ENCODE measurements around the gene EDA. TPM values are rescaled to one million over a fixed set of nuclear protein-coding genes. Genes with fewer than 3 reads are reported as not detected.

The EDA gene
- under 1 TPM; 0.71 to 0.97 TPM for total RNA-seq

GRCh38 chrX:69615779-69616456 is at the start of gene EDA:
TSS of gene EDA (plus strand) at chrX:69616113.
- ChIA-PET POLR2A (no interaction called here), CTCF (no interaction called here)

GRCh38 chrX:69568828-69569227 is 47.1 kb upstream of the EDA start:
- POLR2A ChIA-PET, result no interaction called here

GRCh38 chrX:69597399-69597798 is 18.5 kb upstream of the EDA start:
- ChIA-PET CTCF (no interaction called here), POLR2A (no interaction called here)

More at GRCh38 chrX:69568828-69569227, 47.1 kb upstream of the EDA start:
- CTCF ChIA-PET, result no interaction called here

- ChIA-PET CTCF (no interaction called here), POLR2A (no interaction called here)
These were observed 15.7 kb upstream of the EDA start for GRCh38 chrX:69600182-69600581.

- CTCF ChIA-PET, result no interaction called here
These were observed 12.2 kb upstream of the EDA start for GRCh38 chrX:69603566-69604194.

GRCh38 chrX:69605521-69605920 is 10.4 kb upstream of the EDA start:
- ChIA-PET POLR2A (no interaction called here), CTCF (no interaction called here)

More at GRCh38 chrX:69603566-69604194, 12.2 kb upstream of the EDA start:
- POLR2A ChIA-PET, result no interaction called here

GRCh38 chrX:69607616-69608015 is 8.3 kb upstream of the EDA start:
- CTCF ChIA-PET, result no interaction called here
- POLR2A ChIA-PET, result no interaction called here

- POLR2A ChIA-PET, result no interaction called here
- CTCF ChIA-PET, result no interaction called here
These were observed 2.0 kb upstream of the EDA start for GRCh38 chrX:69613946-69614345.

- POLR2A ChIA-PET, result no interaction called here
- CTCF ChIA-PET, result interaction anchor here (0.6 kb wide), 1 partner anchor 649 kb away, joined by 3 read pairs; no protein-coding TSS in a partner anchor
These were observed 1.0 kb upstream of the EDA start for GRCh38 chrX:69614886-69615285.

- CTCF ChIA-PET, result no interaction called here
These were observed 571 bp upstream of the EDA start for GRCh38 chrX:69615342-69615741.

GRCh38 chrX:69616457-69617203 is 717 bp downstream of the EDA start:
- POLR2A ChIA-PET, result no interaction called here
- CTCF ChIA-PET, result interaction anchor here (1.1 kb wide), 1 partner anchor 12 kb away, joined by 3 read pairs; no protein-coding TSS in a partner anchor

More at GRCh38 chrX:69615342-69615741, 571 bp upstream of the EDA start:
- POLR2A ChIA-PET, result no interaction called here

- POLR2A ChIA-PET, result no interaction called here
- CTCF ChIA-PET, result no interaction called here
These were observed 2.9 kb downstream of the EDA start for GRCh38 chrX:69618803-69619202.

GRCh38 chrX:69626129-69626528 is 10.2 kb downstream of the EDA start:
- POLR2A ChIA-PET, result no interaction called here
- CTCF ChIA-PET, result no interaction called here

- ChIA-PET POLR2A (no interaction called here), CTCF (no interaction called here)
These were observed 11.8 kb downstream of the EDA start for GRCh38 chrX:69627744-69628143.

- ChIA-PET CTCF (no interaction called here), POLR2A (no interaction called here)
These were observed 14.2 kb downstream of the EDA start for GRCh38 chrX:69630147-69630546.

- POLR2A ChIA-PET, result no interaction called here
- CTCF ChIA-PET, result no interaction called here
These were observed 48.8 kb downstream of the EDA start for GRCh38 chrX:69664693-69665092.

GRCh38 chrX:69670001-69670555 is 54.2 kb downstream of the EDA start:
- POLR2A ChIA-PET, result no interaction called here
- CTCF ChIA-PET, result no interaction called here

GRCh38 chrX:69674891-69675290 is 59.0 kb downstream of the EDA start:
- ChIA-PET POLR2A (no interaction called here), CTCF (no interaction called here)

- CTCF ChIA-PET, result no interaction called here
These were observed 89.9 kb downstream of the EDA start for GRCh38 chrX:69705818-69706217.

GRCh38 chrX:69718102-69718501 is 102.2 kb downstream of the EDA start:
- CTCF ChIA-PET, result no interaction called here

More at GRCh38 chrX:69705818-69706217, 89.9 kb downstream of the EDA start:
- POLR2A ChIA-PET, result no interaction called here

GRCh38 chrX:69724307-69724706 is 108.4 kb downstream of the EDA start:
- POLR2A ChIA-PET, result no interaction called here
- CTCF ChIA-PET, result no interaction called here

More at GRCh38 chrX:69718102-69718501, 102.2 kb downstream of the EDA start:
- POLR2A ChIA-PET, result no interaction called here

Measured in activated CD8-positive, alpha-beta memory T cell treated with anti-CD3 and anti-CD28 coated beads for 36 hours (primary cell).